ENCODE results near the gene CREB5.

Gene CREB5

GRCh38 chr7:28599411-28599810 lies 187.1 kb downstream of the CREB5 start:
- no peak for TF ChIP-seq GATA2 (IDR thresholded peaks at IDR 0.05; ENCODE audit: low read depth, low read length)
- no peak for TF ChIP-seq GATA3 (IDR thresholded peaks at IDR 0.05; ENCODE audit: low read depth, low read length)

DNA sequence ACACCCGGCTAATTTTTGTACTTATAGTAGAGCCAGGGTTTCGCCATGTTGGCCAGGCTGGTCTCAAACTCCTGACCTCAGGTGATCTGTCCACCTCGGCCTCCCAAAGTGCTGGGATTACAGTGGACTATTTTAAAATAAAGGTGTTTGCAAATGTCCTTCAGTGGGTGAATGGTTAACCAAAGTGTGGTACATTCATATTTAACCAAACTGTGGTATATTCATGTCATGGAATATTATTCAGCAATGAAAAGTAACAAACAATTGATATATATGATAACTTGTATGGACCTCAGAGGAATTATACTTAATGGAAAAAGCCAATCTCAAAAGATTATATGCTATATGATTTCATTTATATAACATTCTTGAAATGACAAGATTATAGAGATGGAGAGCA lies 190.0 kb downstream of the CREB5 start:
- TF ChIP-seq GATA2 (IDR thresholded peaks at IDR 0.05; ENCODE audit: low read depth, low read length) (no peak), GATA3 (IDR thresholded peaks at IDR 0.05; ENCODE audit: low read depth, low read length) (no peak)

GRCh38 chr7:28605427-28606085 lies 193.2 kb downstream of the CREB5 start:
- TF ChIP-seq GATA3 (IDR thresholded peaks at IDR 0.05; ENCODE audit: low read depth, low read length) (no peak), GATA2 (IDR thresholded peaks at IDR 0.05; ENCODE audit: low read depth, low read length) (no peak)

DNA sequence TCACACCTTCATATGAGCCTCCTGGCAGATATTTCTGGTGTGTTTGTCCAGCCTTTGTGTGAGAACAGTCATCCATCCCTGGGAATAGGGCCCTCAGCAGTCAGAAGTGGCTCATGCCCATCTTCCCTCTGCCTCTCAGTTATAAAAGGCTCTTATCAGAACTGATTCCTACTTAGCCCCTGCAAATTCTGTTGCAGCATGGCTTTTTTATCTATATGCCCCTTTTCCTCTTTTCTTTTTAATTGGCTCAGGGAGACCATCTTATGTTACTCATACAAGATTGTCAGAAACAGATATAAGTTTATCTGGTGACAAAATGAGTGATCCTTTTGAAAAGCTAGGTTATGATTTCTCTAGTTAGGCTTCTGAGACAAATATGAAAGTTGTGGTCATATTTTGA lies 194.1 kb downstream of the CREB5 start:
- TF ChIP-seq GATA3 (IDR thresholded peaks at IDR 0.05; ENCODE audit: low read depth, low read length) (no peak), GATA2 (IDR thresholded peaks at IDR 0.05; ENCODE audit: low read depth, low read length) (no peak)

- TF ChIP-seq GATA3 (IDR thresholded peaks at IDR 0.05; ENCODE audit: low read depth, low read length): no peak
- no peak for TF ChIP-seq GATA2 (IDR thresholded peaks at IDR 0.05; ENCODE audit: low read depth, low read length)
These were observed 195.5 kb downstream of the CREB5 start for GRCh38 chr7:28607855-28608193.

- no peak for TF ChIP-seq GATA2 (IDR thresholded peaks at IDR 0.05; ENCODE audit: low read depth, low read length)
- no peak for TF ChIP-seq GATA3 (IDR thresholded peaks at IDR 0.05; ENCODE audit: low read depth, low read length)
These were observed 195.9 kb downstream of the CREB5 start for GRCh38 chr7:28608237-28608656.

DNA sequence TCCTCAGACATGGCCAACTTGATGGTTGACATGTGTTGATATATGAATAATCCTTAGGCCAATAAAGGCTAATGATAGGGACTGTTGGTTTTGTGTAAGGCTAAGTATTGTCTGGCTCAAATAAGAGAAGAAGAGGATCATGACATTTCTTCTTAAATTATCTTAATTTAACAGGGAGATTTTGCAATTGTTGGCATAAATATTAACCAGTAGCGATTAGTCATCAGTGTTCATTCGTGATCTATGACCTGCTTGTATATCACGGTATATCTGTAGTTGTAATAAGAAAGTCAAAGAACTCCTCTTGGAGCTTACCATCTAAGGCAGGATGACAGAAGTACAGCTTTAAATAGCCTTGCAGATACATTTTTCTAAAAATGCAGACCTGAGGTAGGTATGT lies 196.4 kb downstream of the CREB5 start:
- no peak for TF ChIP-seq GATA2 (IDR thresholded peaks at IDR 0.05; ENCODE audit: low read depth, low read length)
- TF ChIP-seq GATA3 (IDR thresholded peaks at IDR 0.05; ENCODE audit: low read depth, low read length): no peak

DNA sequence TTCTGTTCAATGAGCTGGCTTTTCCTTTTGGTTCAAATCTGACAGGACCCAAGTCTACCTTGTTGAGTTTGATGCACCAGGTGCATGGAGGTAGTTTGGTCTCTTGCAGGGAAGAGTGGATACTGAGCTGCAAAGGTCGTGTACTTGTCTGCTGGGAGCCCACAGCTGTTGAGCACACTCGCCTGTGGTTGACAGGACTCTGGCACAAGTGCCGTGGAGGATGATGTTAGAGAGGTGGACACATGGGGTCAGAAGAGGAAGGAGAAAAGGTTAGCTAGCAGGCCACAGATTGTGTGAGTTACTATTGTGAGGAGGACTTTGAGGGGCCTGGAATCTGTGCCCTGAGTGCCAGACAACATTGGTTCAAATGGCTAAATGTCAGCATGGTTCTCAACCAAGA lies 197.3 kb downstream of the CREB5 start:
- TF ChIP-seq GATA2 (IDR thresholded peaks at IDR 0.05; ENCODE audit: low read depth, low read length): no peak
- no peak for TF ChIP-seq GATA3 (IDR thresholded peaks at IDR 0.05; ENCODE audit: low read depth, low read length)

- no peak for TF ChIP-seq GATA2 (IDR thresholded peaks at IDR 0.05; ENCODE audit: low read depth, low read length)
- no peak for TF ChIP-seq GATA3 (IDR thresholded peaks at IDR 0.05; ENCODE audit: low read depth, low read length)
These were observed 200.9 kb downstream of the CREB5 start for GRCh38 chr7:28613262-28613661.

GRCh38 chr7:28615091-28615490 lies 202.8 kb downstream of the CREB5 start:
- TF ChIP-seq GATA3 (IDR thresholded peaks at IDR 0.05; ENCODE audit: low read depth, low read length): no peak
- TF ChIP-seq GATA2 (IDR thresholded peaks at IDR 0.05; ENCODE audit: low read depth, low read length): no peak

DNA sequence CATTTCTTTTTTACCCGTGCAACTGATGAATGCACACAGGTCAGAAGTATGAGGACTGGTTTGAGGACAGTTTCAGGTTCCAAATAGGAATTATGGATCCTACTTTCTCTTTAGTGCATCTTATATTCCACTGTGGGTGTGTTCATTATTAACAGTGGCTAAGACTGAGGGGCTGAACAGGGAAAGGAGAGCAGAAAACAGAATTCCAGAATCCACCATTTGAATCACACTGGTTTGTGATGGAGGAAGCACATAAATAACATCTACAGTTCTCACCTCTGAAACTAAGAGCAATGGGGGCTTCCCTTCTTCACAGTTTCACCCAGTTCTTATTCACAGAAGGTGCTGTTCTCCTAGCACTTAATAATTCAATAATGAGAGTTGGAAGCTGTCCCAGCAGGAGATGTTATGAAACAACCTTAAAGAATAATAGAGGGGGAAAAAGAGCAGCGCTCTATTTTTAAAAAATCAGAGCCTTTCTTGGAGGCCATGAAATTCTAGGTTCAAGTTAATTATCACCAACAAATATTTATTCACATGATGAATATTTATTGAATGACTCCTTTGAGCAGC lies 205.1 kb downstream of the CREB5 start:
- TF ChIP-seq GATA3 (IDR thresholded peaks at IDR 0.05; ENCODE audit: low read depth, low read length): no peak

GRCh38 chr7:28618383-28618782 lies 206.1 kb downstream of the CREB5 start:
- peak; percentile 99 for TF ChIP-seq GATA2 (IDR thresholded peaks at IDR 0.05; ENCODE audit: low read depth, low read length)
- peak; percentile 97 for TF ChIP-seq GATA3 (IDR thresholded peaks at IDR 0.05; ENCODE audit: low read depth, low read length)

DNA sequence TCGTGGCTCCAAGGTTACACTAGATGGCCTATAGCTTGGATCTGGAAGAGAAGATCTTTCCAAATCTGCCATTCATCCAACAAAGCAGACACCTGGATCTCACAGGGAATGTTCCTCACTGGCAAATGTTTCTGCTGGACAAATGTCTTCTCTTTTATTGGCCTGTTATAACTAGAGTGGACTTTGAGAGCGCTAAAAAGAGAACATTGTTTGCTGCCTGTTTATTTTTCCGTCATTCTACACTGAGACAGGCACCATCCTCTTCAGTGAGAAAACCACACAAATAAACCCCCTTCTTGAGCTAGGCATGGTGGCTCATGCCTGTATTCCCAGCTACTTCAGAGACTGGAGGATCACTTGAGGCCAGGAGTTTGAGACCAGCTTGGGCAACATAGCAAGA lies 206.9 kb downstream of the CREB5 start:
- TF ChIP-seq GATA2 (IDR thresholded peaks at IDR 0.05; ENCODE audit: low read depth, low read length) (no peak), GATA3 (IDR thresholded peaks at IDR 0.05; ENCODE audit: low read depth, low read length) (no peak)

DNA sequence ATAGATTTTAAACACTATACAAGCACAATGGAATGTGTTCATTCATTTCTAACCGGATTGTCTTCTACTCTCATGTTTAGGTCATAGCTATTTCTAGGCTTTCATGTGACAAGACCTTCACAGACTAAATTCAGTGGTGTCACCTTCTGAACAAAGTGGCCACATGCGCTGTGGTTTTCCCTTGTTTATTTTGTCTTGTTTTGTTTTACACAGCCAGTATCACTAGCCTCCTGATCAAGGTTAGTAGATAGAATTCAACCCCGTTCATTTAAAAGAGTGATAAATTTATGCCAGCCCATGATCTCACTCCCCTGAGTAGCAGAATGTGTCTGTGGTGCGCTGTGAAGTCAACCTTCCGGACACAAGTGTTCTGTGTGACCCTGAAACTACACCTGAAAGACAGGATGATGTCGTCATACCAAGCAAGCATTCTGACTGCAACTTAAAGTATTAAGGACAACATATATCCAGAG lies 209.1 kb downstream of the CREB5 start:
- no peak for TF ChIP-seq GATA2 (IDR thresholded peaks at IDR 0.05; ENCODE audit: low read depth, low read length)
- no peak for TF ChIP-seq GATA3 (IDR thresholded peaks at IDR 0.05; ENCODE audit: low read depth, low read length)

DNA sequence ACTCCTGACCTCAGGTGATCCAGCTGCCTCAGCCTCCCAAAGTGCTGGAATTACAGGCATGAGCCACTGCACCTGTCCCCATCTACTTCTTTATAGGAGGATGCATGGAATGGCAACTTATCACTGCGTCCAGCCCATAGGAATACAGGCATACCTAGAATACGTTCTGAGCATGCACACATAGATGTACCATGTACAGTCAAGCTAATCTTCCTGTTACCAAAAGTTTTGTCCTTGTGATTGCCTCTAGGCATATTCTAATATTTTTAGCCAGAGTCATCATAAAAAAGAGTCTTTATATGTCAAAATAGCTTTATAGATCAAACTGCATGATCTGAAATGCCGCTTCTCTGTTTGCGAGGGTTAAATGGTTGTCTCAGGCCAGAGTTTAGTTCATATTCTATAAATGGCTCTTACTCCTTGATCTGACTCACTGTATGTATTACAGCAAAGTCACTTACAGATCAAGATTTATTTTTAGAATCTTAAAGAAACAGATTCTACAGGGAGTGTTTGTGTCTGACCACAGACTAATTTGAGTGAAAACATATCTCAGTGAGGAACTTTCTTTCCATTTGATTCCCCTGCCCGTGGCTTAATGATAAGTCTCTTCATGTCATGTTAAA lies 210.9 kb downstream of the CREB5 start:
- no peak for TF ChIP-seq GATA2 (IDR thresholded peaks at IDR 0.05; ENCODE audit: low read depth, low read length)
- no peak for TF ChIP-seq GATA3 (IDR thresholded peaks at IDR 0.05; ENCODE audit: low read depth, low read length)

Measured in SH-SY5Y (cell line).